Ovary (tissue), 9 donors: ENCODE results near the gene ACTG1. TPM values are rescaled to one million over a fixed set of nuclear protein-coding genes. Genes with fewer than 3 reads are reported as not detected.

Source experiments
- DNase-seq, 5 donors: peaks; one replicate each; pipeline ENCODE4 v3.0.0-alpha.2; 2019 to 2020
- H3K27ac ChIP-seq, 2 donors: fragments of 200-600 bp; one replicate each; pipeline versions ENCODE4 v1.5.1 to v1.8.0; 2019 to 2022
- H3K27me3 ChIP-seq: fragments of 200-600 bp; one replicate; pipeline ENCODE4 v1.8.0; 2022
- H3K36me3 ChIP-seq: fragments of 200-600 bp; sonication (generic); one replicate; pipeline ENCODE4 v1.5.1; 2019
- H3K4me1 ChIP-seq: one replicate; pipeline ENCODE4 v1.8.1; 2013; ENCODE audit warnings: mild to moderate bottlenecking, moderate library complexity; ENCODE audit not compliant: insufficient read depth
- H3K4me3 ChIP-seq: fragments of 200-600 bp; sonication (generic); one replicate; pipeline ENCODE4 v1.5.1; 2017
- H3K9me3 ChIP-seq, 2 donors: fragments of 200-600 bp in 1 of 2; sonication (generic) in 1 of 2; one replicate each; pipeline versions ENCODE4 v1.5.1 to v1.8.1; 2013 to 2019; ENCODE audit warnings: mild to moderate bottlenecking in 1 of 2, moderate library complexity in 1 of 2
- EP300 ChIP-seq: sonication (generic); formaldehyde crosslinking; IDR thresholded peaks from one replicate; pipeline ENCODE4 v1.6.1; 2017; ENCODE audit warnings: antibody characterized with exemption
- POLR2A ChIP-seq: fragments of 450-650 bp; IDR thresholded peaks from one replicate; pipeline ENCODE4 v1.6.1; 2017; ENCODE audit warnings: antibody characterized with exemption, mild to moderate bottlenecking, moderate library complexity
- WGBS, 3 donors: extraction: QIAGEN DNeasy Blood & Tissue Kit in 1 of 3; methylation state at CpG; one replicate each; pipeline versions ENCODE4 v1.1.5 to v1.1.7; 2013 to 2017; 5-methylcytosine and 5-hydroxymethylcytosine counted together
- intact Hi-C, 4 donors: fragments of 100-400 bp; cut with DNase I; formaldehyde crosslinking; loops; one replicate each; pipeline versions ENCODE4 v1.11.0 to v1.15.1; 2022 to 2023
- polyA plus RNA-seq, 2 donors: library from polyadenylated mRNA; stranded (reverse); fragments of 200-250 nt in 1 of 2; fragments of 350-450 nt in 1 of 2; fragmentation: Illumina TruSeq in 1 of 2; extraction: RNeasy Lipid Tissue Mini Kit (QIAGEN cat#74804) in 1 of 2; gene quantifications; one replicate each; pipeline ENCODE4 v1.2.3, GENCODE V29; 2013 to 2014
- total RNA-seq, 7 donors: library from RNA; depleted of rRNA in 2 of 7; stranded (reverse); fragments of >200 nt in 2 of 7; fragmentation: NEBNext Ultra II Directional in 3 of 7; extraction: Animal tissue kit (Norgen Biotek cat#: 25700) in 3 of 7; gene quantifications; one replicate each; pipeline versions ENCODE4 v1.1.0 to v1.2.4, GENCODE V29; 2016 to 2023
- TF ChIP-seq, protein P1 (sequence below), 3 donors: fragments of 450-650 bp in 2 of 3; fragments of 200-600 bp in 1 of 3; IDR thresholded peaks; one replicate each; pipeline versions ENCODE4 v1.5.1 to v1.8.0; 2016 to 2022; ENCODE audit warnings: antibody characterized with exemption in 3 of 3, mild to moderate bottlenecking in 1 of 3
- donor health status: DM: no; HTN: no; CAD: no; lungs with moderate emphysema.
- donor health status: DM: no; HTN: no; CAD: no.
- donor health status: Bipolar disorder and iron deficiency.
- donor health status: DM: yes; HTN: yes; CAD: no.
- donor health status: DM: no; HTN: no; CAD: no.
- donor health status: DM: yes; HTN: yes; CAD: no.

Gene ACTG1
- total and polyA plus RNA-seq, 9 donors: 1,825 to 5,681 (median 3,955) TPM

DNA sequence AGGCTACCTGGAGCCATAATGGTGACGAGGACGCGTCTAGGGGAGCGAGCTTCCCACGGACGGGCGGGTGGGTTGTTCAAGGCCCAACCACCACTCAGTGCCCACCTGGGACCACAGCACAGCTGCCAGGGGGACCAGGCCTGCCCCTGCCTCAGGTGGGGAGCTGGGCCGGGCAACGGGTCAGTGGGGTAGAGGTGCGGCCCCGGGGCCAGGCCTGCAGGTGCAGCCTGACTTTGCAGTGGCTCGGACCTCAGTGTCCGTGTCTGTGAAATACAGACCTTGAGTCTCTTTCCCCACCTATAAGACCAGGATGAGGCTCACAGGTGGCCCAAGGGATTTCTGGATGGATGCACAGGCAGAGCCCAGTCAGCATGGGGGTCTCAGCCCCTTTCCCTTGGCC is 43.3 kb downstream of the ACTG1 start:
- H3K9me3 ChIP-seq: no peaks in the 10 kb centered on the region
- TF ChIP-seq, protein P1, sequence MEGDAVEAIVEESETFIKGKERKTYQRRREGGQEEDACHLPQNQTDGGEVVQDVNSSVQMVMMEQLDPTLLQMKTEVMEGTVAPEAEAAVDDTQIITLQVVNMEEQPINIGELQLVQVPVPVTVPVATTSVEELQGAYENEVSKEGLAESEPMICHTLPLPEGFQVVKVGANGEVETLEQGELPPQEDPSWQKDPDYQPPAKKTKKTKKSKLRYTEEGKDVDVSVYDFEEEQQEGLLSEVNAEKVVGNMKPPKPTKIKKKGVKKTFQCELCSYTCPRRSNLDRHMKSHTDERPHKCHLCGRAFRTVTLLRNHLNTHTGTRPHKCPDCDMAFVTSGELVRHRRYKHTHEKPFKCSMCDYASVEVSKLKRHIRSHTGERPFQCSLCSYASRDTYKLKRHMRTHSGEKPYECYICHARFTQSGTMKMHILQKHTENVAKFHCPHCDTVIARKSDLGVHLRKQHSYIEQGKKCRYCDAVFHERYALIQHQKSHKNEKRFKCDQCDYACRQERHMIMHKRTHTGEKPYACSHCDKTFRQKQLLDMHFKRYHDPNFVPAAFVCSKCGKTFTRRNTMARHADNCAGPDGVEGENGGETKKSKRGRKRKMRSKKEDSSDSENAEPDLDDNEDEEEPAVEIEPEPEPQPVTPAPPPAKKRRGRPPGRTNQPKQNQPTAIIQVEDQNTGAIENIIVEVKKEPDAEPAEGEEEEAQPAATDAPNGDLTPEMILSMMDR (IDR thresholded peaks at IDR 0.05): no peak
- TF ChIP-seq EP300: no peak
- no peak for TF ChIP-seq POLR2A
- intact Hi-C loops: no loop called here

DNA sequence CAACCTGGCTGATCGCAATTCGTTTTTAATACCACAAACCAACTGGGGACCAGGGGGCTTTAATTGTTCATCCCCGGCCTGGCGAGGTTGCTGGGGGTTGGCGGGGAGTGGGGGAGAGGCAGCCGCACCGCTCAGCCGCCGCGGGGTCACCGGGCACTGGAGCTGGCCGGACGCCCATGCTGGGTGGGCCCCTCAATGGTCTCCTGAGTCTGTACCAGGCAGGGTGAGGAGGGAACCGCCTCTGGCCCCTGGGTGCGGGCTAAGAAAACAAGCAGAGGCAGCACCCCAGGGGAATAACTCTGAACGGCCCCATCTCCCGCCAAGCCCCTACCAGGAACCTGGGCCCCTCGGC is 43.9 kb downstream of the ACTG1 start:
- no peak overlapping the region for H3K27ac ChIP-seq
- H3K4me3 ChIP-seq: no peak overlapping the region
- no peaks in the 10 kb centered on the region for H3K27me3 ChIP-seq
- no peak for DNase-seq
- peaks cover 7% of the 10 kb centered on the region for H3K4me1 ChIP-seq
- 78 to 81% (median 79%) methylated on average over 18 of the region's 18 CpGs for WGBS, 3 donors
- no peaks in the 10 kb centered on the region for H3K36me3 ChIP-seq
- intact Hi-C loops: no loop called here
- no peaks in the 10 kb centered on the region for H3K9me3 ChIP-seq
- no peak for TF ChIP-seq POLR2A
- TF ChIP-seq, protein P1 (IDR thresholded peaks at IDR 0.05): no peak
- no peak for TF ChIP-seq EP300

More for the DNA sequence above, 43.3 kb downstream of the ACTG1 start:
- Histone ChIP-seq H3K4me1 (peaks cover 7% of the 10 kb centered on the region), H3K27me3 (no peaks in the 10 kb centered on the region), H3K4me3 (no peak overlapping the region), H3K27ac (no peak overlapping the region), H3K36me3 (no peaks in the 10 kb centered on the region)
- DNase-seq: no peak
- WGBS, 3 donors: 85 to 95% (median 91%) methylated on average over 12 to 13 of the region's 13 CpGs

DNA sequence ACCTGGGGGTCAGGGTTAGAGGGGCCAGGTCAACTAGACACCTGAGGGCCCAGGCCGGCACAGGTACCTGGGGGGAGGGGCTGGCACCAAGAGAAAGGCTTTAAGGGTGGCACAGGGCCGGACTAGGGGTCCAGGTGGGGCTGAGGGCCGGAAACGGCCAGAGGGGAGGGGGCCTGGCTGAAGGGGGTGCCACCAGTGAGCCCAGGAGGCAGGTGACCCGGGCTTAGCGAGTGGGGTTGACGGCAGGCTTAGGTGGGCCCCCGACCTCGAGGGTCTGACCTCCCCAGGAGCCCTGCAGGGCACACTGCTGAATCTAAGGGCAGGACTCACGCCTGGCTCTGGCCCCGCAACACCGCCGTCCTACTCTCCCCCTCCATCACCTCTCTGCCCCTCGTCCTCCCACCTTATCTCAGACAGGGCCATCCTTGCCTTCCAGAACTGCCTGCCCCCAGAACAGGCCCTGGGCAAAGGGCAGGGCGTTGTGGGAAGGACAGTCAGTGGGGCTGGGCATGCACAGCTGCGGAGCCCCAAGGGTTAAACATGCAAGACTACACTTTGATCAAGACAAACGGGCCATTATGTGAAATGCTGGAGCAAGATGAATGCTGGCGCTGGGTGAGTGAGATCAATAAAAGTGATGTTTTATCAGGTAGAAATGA is 44.4 kb downstream of the ACTG1 start:
- H3K4me1 ChIP-seq: peaks cover 7% of the 10 kb centered on the region
- no peak for DNase-seq
- H3K36me3 ChIP-seq: no peaks in the 10 kb centered on the region
- no peaks in the 10 kb centered on the region for H3K9me3 ChIP-seq
- H3K27ac ChIP-seq: no peak overlapping the region
- H3K4me3 ChIP-seq: no peak overlapping the region
- TF ChIP-seq, protein P1 (IDR thresholded peaks at IDR 0.05): no peak
- TF ChIP-seq EP300 (no peak), POLR2A (no peak)
- intact Hi-C loops: no loop called here
- H3K27me3 ChIP-seq: no peaks in the 10 kb centered on the region
- WGBS, 3 donors: 85 to 91% (median 87%) methylated on average over 18 of the region's 18 CpGs

DNA sequence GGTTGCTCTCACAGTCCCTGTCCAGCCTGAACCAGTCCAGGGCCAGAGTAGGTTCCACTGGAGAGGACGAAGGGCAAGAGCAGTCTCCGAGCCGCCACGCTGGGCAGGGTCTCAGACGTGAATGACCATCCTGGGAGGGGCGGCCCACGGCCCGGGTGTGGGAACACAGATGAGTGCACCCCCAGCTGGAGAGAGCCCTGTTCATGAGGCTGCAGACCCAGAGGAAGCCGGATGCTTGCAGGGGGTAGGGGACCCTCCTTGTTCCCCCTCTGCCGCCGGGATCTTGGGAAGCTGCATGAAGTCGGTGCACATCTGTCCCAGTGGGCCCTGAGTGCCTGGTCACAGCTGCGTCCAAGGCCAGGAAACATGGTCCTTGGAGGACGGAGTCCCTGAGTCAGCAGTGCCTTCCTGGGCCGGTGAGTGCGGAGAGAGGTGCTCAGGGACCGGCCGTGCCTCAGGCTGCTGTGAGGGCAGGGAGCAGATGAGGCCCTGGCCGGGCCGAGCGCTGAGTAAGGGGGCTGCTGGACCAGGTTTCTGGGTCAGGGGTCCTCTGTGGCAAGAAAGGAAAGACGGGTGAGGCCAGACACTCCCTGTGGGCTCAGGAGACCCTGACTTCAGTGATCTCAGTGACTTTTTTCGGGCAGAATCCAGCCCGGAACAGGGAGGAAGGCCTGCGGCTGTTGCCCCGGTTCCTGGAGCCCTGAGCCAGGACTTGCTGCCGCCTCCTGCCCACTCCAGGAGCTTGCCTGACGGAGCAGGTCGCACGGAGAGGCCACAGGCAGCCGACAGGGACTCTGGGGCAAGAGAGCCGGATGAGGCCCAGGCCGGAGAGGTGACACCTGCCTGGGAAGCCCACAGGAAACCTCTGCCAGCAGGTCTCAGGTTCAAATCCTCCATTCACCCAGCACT is 45.8 kb downstream of the ACTG1 start:
- no peaks in the 10 kb centered on the region for H3K9me3 ChIP-seq
- H3K4me1 ChIP-seq: no peaks in the 10 kb centered on the region
- H3K27me3 ChIP-seq: no peaks in the 10 kb centered on the region
- TF ChIP-seq POLR2A: no peak
- TF ChIP-seq EP300: no peak
- TF ChIP-seq, protein P1 (IDR thresholded peaks at IDR 0.05): no peak
- H3K36me3 ChIP-seq: no peaks in the 10 kb centered on the region
- no peak for DNase-seq
- H3K27ac ChIP-seq: no peak overlapping the region
- intact Hi-C loops: no loop called here
- H3K4me3 ChIP-seq: no peak overlapping the region
- WGBS, 3 donors: 83 to 88% (median 84%) methylated on average over 33 of the region's 33 CpGs
